Osteoblast (primary cell): ENCODE data around the gene KCNJ4. TPM values are rescaled to one million over a fixed set of nuclear protein-coding genes. Genes with fewer than 3 reads are reported as not detected.
A peak's percentile ranks its signal among the peaks of the same experiment; 100 is the strongest.

Source experiments
- DNase-seq: peaks from one replicate; pipeline ENCODE4 v3.0.0; 2011; ENCODE audit warnings: low spot score, mixed read lengths; ENCODE audit not compliant: insufficient read length; ENCODE audit errors: missing footprints
- H2AFZ ChIP-seq: 2 replicates; pipeline ENCODE4 v1.6.0; 2011; ENCODE audit warnings: mild to moderate bottlenecking, low read length
- H3K27ac ChIP-seq: 2 replicates; pipeline ENCODE4 v1.5.1; 2011; ENCODE audit warnings: mild to moderate bottlenecking, low read depth, low read length, moderate library complexity
- H3K27me3 ChIP-seq: 2 replicates; pipeline ENCODE4 v1.6.0; 2012; ENCODE audit warnings: mild to moderate bottlenecking, control low read depth, inconsistent platforms, low read length, moderate library complexity; ENCODE audit not compliant: insufficient read depth
- H3K36me3 ChIP-seq: 2 replicates; pipeline ENCODE4 v1.5.1; 2011; ENCODE audit warnings: mild to moderate bottlenecking, low read length, control low read depth, moderate library complexity; ENCODE audit not compliant: insufficient read depth
- H3K4me1 ChIP-seq: 2 replicates; pipeline ENCODE4 v1.5.1; 2011; ENCODE audit warnings: mild to moderate bottlenecking, low read length, control low read depth, moderate library complexity; ENCODE audit not compliant: insufficient read depth
- H3K4me2 ChIP-seq: 2 replicates; pipeline ENCODE4 v1.6.0; 2011; ENCODE audit warnings: mild to moderate bottlenecking, low read length; ENCODE audit not compliant: insufficient read depth
- H3K4me3 ChIP-seq: fragments of 200-600 bp; sonication (generic); 3 replicates; pipeline ENCODE4 v1.5.1; 2012; ENCODE audit warnings: mild to moderate bottlenecking, low read length, inconsistent platforms; ENCODE audit not compliant: insufficient read depth
- H3K79me2 ChIP-seq: 2 replicates; pipeline ENCODE4 v1.6.0; 2012; ENCODE audit warnings: mild to moderate bottlenecking, low read length, control low read depth, inconsistent platforms; ENCODE audit not compliant: insufficient read depth
- H3K9me3 ChIP-seq: 2 replicates; pipeline ENCODE4 v1.5.1; 2011; ENCODE audit warnings: low read depth, low read length, control low read depth
- H4K20me1 ChIP-seq: 2 replicates; pipeline ENCODE4 v1.6.0; 2012; ENCODE audit warnings: mild to moderate bottlenecking, low read length, control low read depth; ENCODE audit not compliant: insufficient read depth
- CTCF ChIP-seq: IDR thresholded peaks from 2 replicates; pipeline ENCODE4 v1.5.1; 2011; ENCODE audit warnings: mild to moderate bottlenecking, low read depth, low read length, moderate library complexity; ENCODE audit errors: extremely low read depth
- total RNA-seq: library from RNA; depleted of rRNA; stranded (reverse); fragments of >200 nt; gene quantifications from 2 replicates; pipeline ENCODE4 v1.2.3, GENCODE V29; 2012

KCNJ4 gene
- total RNA-seq, 1 donor: not detected

- Histone ChIP-seq H3K27me3 (peaks cover 75% of the 10 kb centered on the region), H3K36me3 (no peaks in the 10 kb centered on the region), H4K20me1 (peaks cover 2% of the 10 kb centered on the region), H3K79me2 (no peaks in the 10 kb centered on the region), H3K9me3 (no peaks in the 10 kb centered on the region), H2AFZ (no peak overlapping the region), H3K4me1 (no peaks in the 10 kb centered on the region), H3K27ac (no peak overlapping the region), H3K4me3 (no peak overlapping the region), H3K4me2 (no peak overlapping the region)
- peak; percentile 91 for DNase-seq
- TF ChIP-seq CTCF: no peak
Measured at GRCh38 chr22:38453066-38453672, 1.8 kb downstream of the KCNJ4 start.

- peaks cover 70% of the 10 kb centered on the region for H3K27me3 ChIP-seq
Measured at GRCh38 chr22:38452373-38453065, 2.5 kb downstream of the KCNJ4 start.

DNA sequence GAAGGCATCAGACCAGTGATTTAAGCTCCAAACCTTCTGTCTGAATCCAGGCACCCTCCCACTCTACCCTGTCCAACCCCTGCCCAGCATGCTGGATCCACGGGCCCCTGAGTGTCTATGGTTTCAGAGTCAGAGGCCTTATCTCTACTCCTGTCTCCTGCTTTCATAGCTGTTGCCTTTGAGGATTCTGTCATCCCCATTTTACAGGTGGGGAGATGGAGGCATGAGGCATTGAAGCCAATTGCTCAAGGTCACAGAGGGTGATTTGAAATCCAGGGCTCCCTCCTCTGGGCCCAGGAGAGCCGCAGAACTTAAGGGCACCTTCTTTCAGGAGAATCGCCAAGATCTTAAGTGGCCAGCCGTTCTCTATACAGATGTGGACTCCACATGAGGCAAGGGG, 3.1 kb downstream of the KCNJ4 start:
- TF ChIP-seq CTCF: no peak
- H3K27me3 ChIP-seq: peaks cover 64% of the 10 kb centered on the region
- H3K4me1 ChIP-seq: no peaks in the 10 kb centered on the region

More at GRCh38 chr22:38452373-38453065, 2.5 kb downstream of the KCNJ4 start:
- TF ChIP-seq CTCF: no peak
- Histone ChIP-seq H2AFZ (no peak overlapping the region), H3K36me3 (no peaks in the 10 kb centered on the region), H3K9me3 (no peaks in the 10 kb centered on the region), H3K4me3 (no peak overlapping the region), H4K20me1 (peaks cover 2% of the 10 kb centered on the region), H3K4me1 (no peaks in the 10 kb centered on the region), H3K27ac (no peak overlapping the region), H3K79me2 (no peaks in the 10 kb centered on the region), H3K4me2 (no peak overlapping the region)
- DNase-seq: peak; percentile 98

DNA sequence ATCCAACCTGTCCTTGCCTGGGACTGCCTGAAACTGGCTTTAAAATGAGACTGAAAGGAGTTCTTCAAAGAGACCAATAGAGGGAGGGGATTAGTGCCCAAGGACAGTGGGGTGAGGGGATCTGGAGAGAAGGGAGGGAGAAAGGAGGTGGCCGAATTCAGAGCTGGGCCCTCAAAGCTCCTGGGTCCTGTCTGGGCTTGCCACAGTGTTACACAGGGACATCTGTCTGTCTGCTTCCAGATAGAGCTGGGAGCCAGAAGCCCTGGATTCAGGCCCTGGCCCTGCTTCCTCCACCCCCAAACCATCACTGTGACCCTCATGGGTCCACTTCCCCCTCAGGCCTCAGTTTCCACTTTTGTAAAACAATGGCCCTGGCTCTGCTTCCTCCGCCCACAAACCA, 3.6 kb downstream of the KCNJ4 start:
- Histone ChIP-seq H3K27me3 (peaks cover 59% of the 10 kb centered on the region), H3K9me3 (no peaks in the 10 kb centered on the region), H3K36me3 (no peaks in the 10 kb centered on the region), H4K20me1 (peaks cover 2% of the 10 kb centered on the region), H3K4me2 (no peak overlapping the region), H3K27ac (no peak overlapping the region), H3K79me2 (no peaks in the 10 kb centered on the region), H2AFZ (no peak overlapping the region), H3K4me1 (no peaks in the 10 kb centered on the region), H3K4me3 (no peak overlapping the region)
- peak; percentile 81 for DNase-seq
- TF ChIP-seq CTCF: no peak

More for the DNA sequence above, 3.1 kb downstream of the KCNJ4 start:
- Histone ChIP-seq H3K27ac (no peak overlapping the region), H3K9me3 (no peaks in the 10 kb centered on the region), H3K4me2 (no peak overlapping the region), H2AFZ (no peak overlapping the region), H3K36me3 (no peaks in the 10 kb centered on the region), H3K4me3 (no peak overlapping the region), H3K79me2 (no peaks in the 10 kb centered on the region), H4K20me1 (peaks cover 2% of the 10 kb centered on the region)
- DNase-seq: no peak
